ENCODE measurements around the gene NAP1L1.

DNA sequence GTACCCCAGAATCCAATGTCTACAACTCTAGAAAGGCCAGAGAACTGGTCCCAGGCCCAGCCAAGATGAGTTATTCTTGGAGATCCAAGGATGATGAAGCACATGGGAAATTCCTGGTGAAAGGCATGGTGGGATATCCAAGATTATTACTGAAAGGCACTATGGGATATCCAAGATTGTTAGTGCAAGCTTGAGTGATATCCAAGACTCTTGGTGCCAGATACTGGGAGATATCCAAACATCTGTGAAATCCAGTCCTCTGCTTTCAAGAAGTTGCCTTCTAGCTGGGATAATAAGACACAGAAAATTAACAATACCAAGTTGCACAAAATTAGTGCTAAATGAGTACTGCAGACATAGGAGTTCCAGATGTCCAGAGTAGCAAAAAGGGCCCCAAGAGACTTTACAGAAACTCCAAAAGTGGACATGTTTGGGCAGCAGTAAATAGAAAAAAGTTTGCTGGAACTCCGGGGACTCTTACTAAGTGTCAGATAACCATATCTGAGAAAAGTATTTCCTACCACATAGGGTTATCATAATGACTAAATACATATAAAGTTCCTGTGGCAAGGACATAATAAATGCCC, 87.5 kb downstream of the NAP1L1 start:
- TF ChIP-seq EZH2phosphoT487 (IDR thresholded peaks at IDR 0.05; ENCODE audit: insufficient read depth, low read depth): no peak
- TF ChIP-seq EZH2 (IDR thresholded peaks at IDR 0.05; ENCODE audit: insufficient read depth, poor library complexity, severe bottlenecking): no peak

Measured in GM23248 (cell line).